H1 (cell line): Measurements from ENCODE around the gene TAF13. TPM values are rescaled to one million over a fixed set of nuclear protein-coding genes. Genes with fewer than 3 reads are reported as not detected.

Experiments
- BRCA1 ChIP-seq: IDR thresholded peaks from 2 replicates; pipeline ENCODE4 v1.6.1; 2012; ENCODE audit warnings: low read depth, low read length, improper control_type of control experiment
- CHD7 ChIP-seq: fragments of 300-600 bp; sonication (generic); IDR thresholded peaks from 2 replicates; pipeline ENCODE4 v1.7.1; 2012; ENCODE audit warnings: low read length, moderate library complexity, mild to moderate bottlenecking, inconsistent platforms; ENCODE audit not compliant: insufficient replicate concordance
- JUN ChIP-seq: IDR thresholded peaks from 2 replicates; pipeline ENCODE4 v1.6.1; 2011; ENCODE audit warnings: low read depth, mild to moderate bottlenecking, improper control_type of control experiment, low read length
- JUND ChIP-seq: IDR thresholded peaks from 2 replicates; pipeline ENCODE4 v1.6.1; 2011; ENCODE audit warnings: mild to moderate bottlenecking, improper control_type of control experiment, low read length
- KDM4A ChIP-seq: IDR thresholded peaks from one replicate; pipeline ENCODE4 v1.7.1; 2012; ENCODE audit warnings: low read depth, mild to moderate bottlenecking, moderate library complexity, low read length, inconsistent platforms; ENCODE audit not compliant: severe bottlenecking
- MAFK ChIP-seq: IDR thresholded peaks from 2 replicates; pipeline ENCODE4 v1.6.1; 2012; ENCODE audit warnings: low read depth, mild to moderate bottlenecking, improper control_type of control experiment, low read length
- PHF8 ChIP-seq: fragments of 200-600 bp; sonication (generic); conservative IDR thresholded peaks from 2 replicates; pipeline ENCODE4 v1.7.1; 2012; ENCODE audit warnings: low read depth, mild to moderate bottlenecking, inconsistent platforms, low read length, moderate library complexity
- SAP30 ChIP-seq: fragments of 300-600 bp; sonication (generic); IDR thresholded peaks from 2 replicates; pipeline ENCODE4 v1.7.1; 2012; ENCODE audit warnings: low read length, moderate library complexity, mild to moderate bottlenecking, inconsistent platforms; ENCODE audit not compliant: insufficient read depth, insufficient replicate concordance
- TBP ChIP-seq: IDR thresholded peaks from 2 replicates; pipeline ENCODE4 v1.6.1; 2011; ENCODE audit warnings: low read depth, low read length, improper control_type of control experiment
- TEAD4 ChIP-seq: IDR thresholded peaks from 2 replicates; pipeline ENCODE4 v1.6.1; 2012; ENCODE audit warnings: low read depth, low read length, inconsistent platforms, mixed read lengths
- ZNF274 ChIP-seq: IDR thresholded peaks from 2 replicates; pipeline ENCODE4 v1.7.0; 2012; ENCODE audit warnings: low read length, borderline replicate concordance; ENCODE audit errors: extremely low read depth
- polyA plus RNA-seq, 7 experiments: library from polyadenylated mRNA; depleted of rRNA in 3 of 7; stranded (reverse) in 5 of 7; unstranded in 2 of 7; fragments of >200 nt in 5 of 7; fragments of 200-250 nt in 2 of 7; gene quantifications; 1 replicate in 5 of 7; 2 replicates in 1 of 7; 4 replicates in 1 of 7; pipeline versions ENCODE4 v1.2.1 to v1.2.3, GENCODE V29; 2011 to 2013; ENCODE audit warnings: missing spikeins in 2 of 7, mixed read lengths in 2 of 7
- total RNA-seq: library from RNA; stranded (reverse); fragmentation: NEBNext Ultra II Directional; extraction: Animal tissue kit (Norgen Biotek cat#: 25700); gene quantifications from 2 replicates; pipeline ENCODE4 v1.2.1, GENCODE V29; 2021

Gene TAF13
- total and polyA plus RNA-seq, 2 of the 8 experiments (the other 6 are each of a cell fraction or from before 2014, with no cell fraction given) = 13.1 to 41.7 TPM

DNA sequence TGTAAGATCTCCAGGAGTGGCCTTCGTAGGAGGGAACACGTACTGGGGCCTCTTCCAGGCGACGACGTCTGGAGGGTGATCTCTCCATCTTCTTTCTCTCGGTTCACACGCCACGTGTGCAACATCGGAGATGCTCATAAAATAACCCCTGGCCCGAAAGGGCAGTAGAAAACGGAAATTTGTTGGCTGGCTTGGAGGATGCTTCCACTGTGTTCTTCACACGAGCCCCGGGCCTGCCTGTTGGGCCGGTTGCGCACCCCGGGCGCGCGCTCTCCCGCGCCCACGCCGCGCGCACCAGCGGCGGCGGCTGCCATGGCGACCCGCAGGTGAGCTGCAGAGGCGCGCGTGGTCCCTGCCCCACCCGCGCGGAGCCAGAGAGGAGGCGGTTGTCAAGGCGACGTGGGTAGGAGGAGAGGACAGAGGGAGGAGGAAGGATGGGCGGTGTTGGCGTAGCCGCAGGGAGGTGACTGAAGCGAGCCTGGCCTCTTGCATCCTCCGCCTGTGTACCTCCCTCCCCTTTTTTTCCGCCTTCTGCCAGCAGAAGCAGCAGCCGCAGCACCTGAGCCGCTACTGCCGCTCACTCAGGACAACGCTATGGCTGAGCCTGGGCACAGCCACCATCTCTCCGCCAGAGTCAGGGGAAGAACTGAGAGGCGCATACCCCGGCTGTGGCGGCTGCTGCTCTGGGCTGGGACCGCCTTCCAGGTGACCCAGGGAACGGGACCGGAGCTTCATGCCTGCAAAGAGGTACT lies 38.0 kb upstream of the TAF13 start, which contains the start of gene ELAPOR1 (continued):
- no peak for TF ChIP-seq CHD7
- TF ChIP-seq KDM4A = peak; percentile 67
- no peak for TF ChIP-seq ZNF274
- no peak for TF ChIP-seq MAFK
- TF ChIP-seq BRCA1 = no peak
- no peak for TF ChIP-seq TEAD4
- TF ChIP-seq SAP30 = no peak
- TF ChIP-seq JUN = no peak
- no peak; the same call in 1 of the 2 replicates for TF ChIP-seq PHF8
- TF ChIP-seq TBP = no peak
- TF ChIP-seq JUND = no peak
